ENCODE results near the gene ITIH3. TPM values are rescaled to one million over a fixed set of nuclear protein-coding genes. Genes with fewer than 3 reads are reported as not detected.
A peak's percentile ranks its signal among the peaks of the same experiment; 100 is the strongest.

Gene ITIH3
- total RNA-seq, 1 donor from 2014 or later, result 0.16 TPM

DNA sequence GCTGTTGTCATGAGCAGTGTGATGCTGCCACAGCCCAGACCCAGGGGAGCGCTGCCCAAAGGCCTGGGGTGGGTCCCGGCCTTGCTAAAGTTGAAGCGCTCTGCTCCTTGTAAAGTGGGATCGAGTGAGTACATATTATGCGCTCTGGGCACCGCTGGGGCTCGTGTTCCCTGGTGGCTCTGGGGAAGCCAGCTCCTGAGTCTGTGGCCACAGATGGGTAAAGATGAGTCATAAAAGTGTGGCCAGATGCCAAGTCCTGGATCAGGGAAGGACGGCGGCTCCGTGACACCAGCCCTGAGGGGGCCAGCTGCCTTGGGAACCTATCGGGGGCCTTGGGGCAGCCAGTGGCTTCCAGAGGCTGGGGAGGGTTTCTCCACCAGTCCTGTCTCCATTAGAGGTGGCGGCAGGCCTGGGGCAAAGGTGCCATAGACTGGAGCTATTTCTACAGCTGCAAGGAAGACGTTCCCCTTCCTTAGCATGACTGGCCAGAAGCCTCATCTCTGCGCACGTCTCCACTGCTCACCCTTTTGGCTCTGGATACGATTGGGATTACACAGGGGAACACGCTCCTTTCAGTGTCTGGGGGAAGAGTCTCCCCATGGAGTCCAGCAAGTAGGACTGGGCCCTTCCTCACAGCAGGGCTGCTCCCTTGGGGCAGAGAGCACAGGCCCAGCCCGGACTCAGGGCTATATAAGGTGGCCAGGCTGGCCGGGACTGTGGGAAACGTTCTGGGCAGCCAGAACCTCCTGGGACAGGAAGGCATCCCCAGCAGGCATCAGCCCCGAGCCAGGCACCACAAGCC, 37.1 kb downstream of the ITIH3 start:
- peak; percentile 50 for FAIRE-seq
- no peak overlapping the region for H2AFZ ChIP-seq (ENCODE audit: low read depth, low read length)
- Mint-ChIP-seq H3K9me3 (ENCODE audit: unreplicated experiment) (no peaks in the 10 kb centered on the region), H3K4me3 (ENCODE audit: unreplicated experiment) (no peak overlapping the region), H3K27ac (ENCODE audit: unreplicated experiment) (no peak overlapping the region), H3K4me1 (ENCODE audit: low read depth, unreplicated experiment) (peaks cover 19% of the 10 kb centered on the region), H3K36me3 (ENCODE audit: low read depth, unreplicated experiment) (peaks cover 6% of the 10 kb centered on the region), H3K27me3 (ENCODE audit: low read depth, unreplicated experiment) (peaks cover 13% of the 10 kb centered on the region)
- H3K9me3 ChIP-seq (ENCODE audit: insufficient read depth, low read depth, low read length), result no peaks in the 10 kb centered on the region
- no peaks in the 10 kb centered on the region for H3K79me2 ChIP-seq (ENCODE audit: insufficient read depth, low read length)
- H3K27ac ChIP-seq (ENCODE audit: low read depth, low read length), result no peak overlapping the region
- H3K27me3 ChIP-seq (ENCODE audit: insufficient read depth, low read length), result no peaks in the 10 kb centered on the region
- H3K4me2 ChIP-seq (ENCODE audit: low read length), result peak overlapping the region; percentile 56
- peaks cover 19% of the 10 kb centered on the region for H3K4me1 ChIP-seq (ENCODE audit: insufficient read depth, low read length)
- H3K9ac ChIP-seq (ENCODE audit: low read length), result no peak overlapping the region
- H3K36me3 ChIP-seq (ENCODE audit: insufficient read depth, low read length), result no peaks in the 10 kb centered on the region
- H4K20me1 ChIP-seq (ENCODE audit: insufficient read depth, low read length), result peaks cover 16% of the 10 kb centered on the region
- TF ChIP-seq EZH2 (IDR thresholded peaks at IDR 0.05; ENCODE audit: insufficient read depth, low read length), result no peak
- TF ChIP-seq, protein P1, sequence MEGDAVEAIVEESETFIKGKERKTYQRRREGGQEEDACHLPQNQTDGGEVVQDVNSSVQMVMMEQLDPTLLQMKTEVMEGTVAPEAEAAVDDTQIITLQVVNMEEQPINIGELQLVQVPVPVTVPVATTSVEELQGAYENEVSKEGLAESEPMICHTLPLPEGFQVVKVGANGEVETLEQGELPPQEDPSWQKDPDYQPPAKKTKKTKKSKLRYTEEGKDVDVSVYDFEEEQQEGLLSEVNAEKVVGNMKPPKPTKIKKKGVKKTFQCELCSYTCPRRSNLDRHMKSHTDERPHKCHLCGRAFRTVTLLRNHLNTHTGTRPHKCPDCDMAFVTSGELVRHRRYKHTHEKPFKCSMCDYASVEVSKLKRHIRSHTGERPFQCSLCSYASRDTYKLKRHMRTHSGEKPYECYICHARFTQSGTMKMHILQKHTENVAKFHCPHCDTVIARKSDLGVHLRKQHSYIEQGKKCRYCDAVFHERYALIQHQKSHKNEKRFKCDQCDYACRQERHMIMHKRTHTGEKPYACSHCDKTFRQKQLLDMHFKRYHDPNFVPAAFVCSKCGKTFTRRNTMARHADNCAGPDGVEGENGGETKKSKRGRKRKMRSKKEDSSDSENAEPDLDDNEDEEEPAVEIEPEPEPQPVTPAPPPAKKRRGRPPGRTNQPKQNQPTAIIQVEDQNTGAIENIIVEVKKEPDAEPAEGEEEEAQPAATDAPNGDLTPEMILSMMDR (IDR thresholded peaks at IDR 0.05; ENCODE audit: insufficient read depth, low read depth, low read length), result no peak
- peak; percentile 61 for DNase-seq (ENCODE audit: low read depth)
- H3K4me3 ChIP-seq (ENCODE audit: insufficient read depth, low read depth, low read length), result no peak overlapping the region

DNA sequence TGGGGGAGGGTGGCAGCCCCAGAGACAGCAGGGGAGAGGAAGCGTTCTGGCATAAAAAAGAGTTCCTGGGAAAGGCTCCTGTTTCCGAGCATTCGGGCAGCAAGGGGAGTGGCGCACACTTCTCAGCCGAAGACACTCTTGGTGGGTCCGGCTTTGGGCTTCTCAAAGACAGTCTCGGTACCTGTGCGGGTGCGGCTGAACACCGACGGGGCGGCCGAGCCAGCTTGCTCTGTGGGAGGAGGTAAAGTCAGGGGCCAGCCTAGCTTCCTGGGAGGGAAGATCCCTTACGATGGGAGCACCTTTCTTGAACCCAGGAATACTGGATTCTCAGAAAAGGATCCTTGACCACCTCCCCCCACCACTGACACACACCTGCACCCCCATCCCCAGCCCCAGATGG, 38.6 kb downstream of the ITIH3 start:
- Histone ChIP-seq H3K4me2 (ENCODE audit: low read length) (no peak overlapping the region), H3K27ac (ENCODE audit: low read depth, low read length) (no peak overlapping the region), H3K4me1 (ENCODE audit: insufficient read depth, low read length) (peaks cover 17% of the 10 kb centered on the region), H3K9me3 (ENCODE audit: insufficient read depth, low read depth, low read length) (no peaks in the 10 kb centered on the region), H3K36me3 (ENCODE audit: insufficient read depth, low read length) (no peaks in the 10 kb centered on the region), H4K20me1 (ENCODE audit: insufficient read depth, low read length) (peaks cover 16% of the 10 kb centered on the region), H3K27me3 (ENCODE audit: insufficient read depth, low read length) (no peaks in the 10 kb centered on the region), H3K79me2 (ENCODE audit: insufficient read depth, low read length) (no peaks in the 10 kb centered on the region), H3K4me3 (ENCODE audit: insufficient read depth, low read depth, low read length) (no peak overlapping the region), H2AFZ (ENCODE audit: low read depth, low read length) (no peak overlapping the region), H3K9ac (ENCODE audit: low read length) (no peak overlapping the region)
- Mint-ChIP-seq H3K36me3 (ENCODE audit: low read depth, unreplicated experiment) (peaks cover 10% of the 10 kb centered on the region), H3K4me1 (ENCODE audit: low read depth, unreplicated experiment) (peaks cover 15% of the 10 kb centered on the region), H3K27me3 (ENCODE audit: low read depth, unreplicated experiment) (peaks cover 11% of the 10 kb centered on the region), H3K4me3 (ENCODE audit: unreplicated experiment) (no peak overlapping the region), H3K27ac (ENCODE audit: unreplicated experiment) (no peak overlapping the region), H3K9me3 (ENCODE audit: unreplicated experiment) (no peaks in the 10 kb centered on the region)
- TF ChIP-seq EZH2 (IDR thresholded peaks at IDR 0.05; ENCODE audit: insufficient read depth, low read length), result no peak
- TF ChIP-seq, protein P1 (IDR thresholded peaks at IDR 0.05; ENCODE audit: insufficient read depth, low read depth, low read length), result no peak
- DNase-seq (ENCODE audit: low read depth) (no peak), FAIRE-seq (no peak)
